Body of pancreas (tissue), 4 donors: Measurements from ENCODE around the gene TTC31.
A peak's percentile ranks its signal among the peaks of the same experiment; 100 is the strongest.

Experiments used
- CTCF ChIP-seq, 7 experiments: fragments of 450-650 bp in 4 of 7; fragments of 200-600 bp in 3 of 7; sonication (generic) in 3 of 7; IDR thresholded peaks; one replicate each; pipeline ENCODE4 v1.5.1; 2016 to 2019; ENCODE audit warnings: antibody characterized with exemption in 7 of 7
- POLR2A ChIP-seq, 3 donors: fragments of 450-650 bp; IDR thresholded peaks; one replicate each; pipeline ENCODE4 v1.6.1; 2016; ENCODE audit warnings: antibody characterized with exemption in 3 of 3, mild to moderate bottlenecking in 2 of 3

- TF ChIP-seq CTCF (IDR thresholded peaks at IDR 0.05), result peak in 4 of 7 experiments; percentile 32 to 37 (median 34)
- TF ChIP-seq POLR2A (IDR thresholded peaks at IDR 0.05), result no peak
Measured at GRCh38 chr2:74532222-74532621, 49.3 kb downstream of the TTC31 start.
